ENCODE data around the gene CDKAL1. TPM values are rescaled to one million over a fixed set of nuclear protein-coding genes. Genes with fewer than 3 reads are reported as not detected.
A peak's percentile ranks its signal among the peaks of the same experiment; 100 is the strongest.

Gene CDKAL1
- total RNA-seq, 1 donor from 2014 or later = 39.6 TPM

DNA sequence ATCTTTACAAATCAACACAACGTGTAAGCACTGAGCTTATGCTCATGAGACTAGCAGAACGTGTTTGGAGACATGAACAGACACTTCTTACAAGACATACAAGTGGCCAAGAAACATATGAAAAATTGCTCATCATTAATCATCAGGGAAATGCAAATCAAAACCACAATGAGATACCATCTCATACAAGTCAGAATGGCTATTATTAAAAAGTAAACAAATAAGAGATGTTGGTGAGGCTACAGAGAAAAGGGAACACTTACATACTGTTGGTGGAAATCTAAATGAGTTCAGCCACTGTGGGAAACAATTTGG, 731.4 kb downstream of the CDKAL1 start:
- no peak overlapping the region for H3K27ac ChIP-seq
- no peak for DNase-seq (ENCODE audit: low spot score)
- Mint-ChIP-seq H3K9me3 (peaks cover 3% of the 10 kb centered on the region), H3K27ac (no peak overlapping the region), H3K27me3 (ENCODE audit: insufficient read depth, low read depth) (peaks cover 7% of the 10 kb centered on the region), H3K36me3 (no peaks in the 10 kb centered on the region), H3K4me3 (no peak overlapping the region), H3K4me1 (peaks cover 13% of the 10 kb centered on the region)
- peaks cover 1% of the 10 kb centered on the region for H3F3A ChIP-seq (ENCODE audit: low read depth)
- H3K9me3 ChIP-seq (ENCODE audit: low read depth) = no peaks in the 10 kb centered on the region
- TF ChIP-seq EZH2 (IDR thresholded peaks at IDR 0.05) (no peak), EZH2phosphoT487 (IDR thresholded peaks at IDR 0.05) (no peak), CTCF (IDR thresholded peaks at IDR 0.05) (no peak)
- no peak overlapping the region for H3K4me2 ChIP-seq
- no peak overlapping the region for H3K9ac ChIP-seq
- no peaks in the 10 kb centered on the region for H4K20me1 ChIP-seq (ENCODE audit: low read depth)
- peaks cover 5% of the 10 kb centered on the region for H3K4me1 ChIP-seq
- H3K27me3 ChIP-seq = no peaks in the 10 kb centered on the region
- H3K36me3 ChIP-seq = no peaks in the 10 kb centered on the region
- no peak overlapping the region for H2AFZ ChIP-seq (replicated peaks)
- no peaks in the 10 kb centered on the region for H3K79me2 ChIP-seq (ENCODE audit: low read depth)
- no peak overlapping the region for H3K4me3 ChIP-seq

GRCh38 chr6:21270636-21271201, 736.5 kb downstream of the CDKAL1 start:
- peaks cover 12% of the 10 kb centered on the region for H3F3A ChIP-seq (ENCODE audit: low read depth)
- Mint-ChIP-seq H3K4me1 (peaks cover 31% of the 10 kb centered on the region), H3K4me3 (peak overlapping the region; percentile 7), H3K9me3 (peaks cover 3% of the 10 kb centered on the region), H3K27me3 (ENCODE audit: insufficient read depth, low read depth) (peaks cover 12% of the 10 kb centered on the region), H3K27ac (peak overlapping the region; percentile 99), H3K36me3 (no peaks in the 10 kb centered on the region)
- H3K9me3 ChIP-seq (ENCODE audit: low read depth) = no peaks in the 10 kb centered on the region
- H3K27ac ChIP-seq = peak overlapping the region; percentile 33
- no peak for DNase-seq (ENCODE audit: low spot score)
- peak overlapping the region; percentile 35 for H3K4me2 ChIP-seq
- no peaks in the 10 kb centered on the region for H4K20me1 ChIP-seq (ENCODE audit: low read depth)
- H3K27me3 ChIP-seq = no peaks in the 10 kb centered on the region
- no peak for TF ChIP-seq CTCF (IDR thresholded peaks at IDR 0.05)
- no peaks in the 10 kb centered on the region for H3K36me3 ChIP-seq
- H3K4me1 ChIP-seq = peaks cover 20% of the 10 kb centered on the region
- H3K9ac ChIP-seq = no peak overlapping the region
- no peaks in the 10 kb centered on the region for H3K79me2 ChIP-seq (ENCODE audit: low read depth)
- no peak overlapping the region for H3K4me3 ChIP-seq
- H2AFZ ChIP-seq (replicated peaks) = peak overlapping the region; percentile 88

DNA sequence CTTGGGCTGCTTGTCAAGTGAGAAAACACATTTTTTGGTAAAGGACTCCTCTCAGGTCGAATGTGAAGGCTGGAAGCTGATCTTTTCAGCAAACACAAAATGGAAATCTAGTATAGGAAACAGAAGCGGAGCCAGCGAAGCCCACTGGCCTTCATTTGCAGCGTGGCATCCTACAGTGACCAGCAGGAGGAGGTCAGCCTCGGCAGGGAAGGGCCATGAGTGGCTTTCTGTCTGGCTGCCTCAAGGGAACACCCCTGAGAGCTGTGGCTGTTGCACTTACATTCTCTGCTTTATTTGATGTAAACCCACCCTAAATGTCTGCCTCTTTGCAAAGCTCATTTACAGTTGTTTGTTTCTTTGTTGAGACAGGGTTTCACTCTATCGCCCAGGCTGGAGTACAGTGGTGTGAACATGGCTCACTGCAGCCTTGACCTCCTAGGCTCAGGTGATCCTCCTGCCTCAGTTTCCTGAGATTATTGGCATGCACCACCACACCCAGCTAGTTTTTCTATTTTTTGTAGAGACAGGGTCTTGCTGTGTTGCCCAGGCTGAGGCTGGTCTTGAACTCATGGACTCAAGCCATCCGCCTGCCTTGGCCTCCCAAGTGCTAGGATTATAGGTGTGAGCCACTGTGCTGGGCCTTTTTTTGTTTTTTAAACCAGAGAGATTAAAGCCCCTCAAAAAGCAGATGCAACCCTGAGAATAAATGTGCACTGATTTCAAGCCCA, 737.3 kb downstream of the CDKAL1 start:
- TF ChIP-seq EZH2 (IDR thresholded peaks at IDR 0.05) (no peak), CTCF (IDR thresholded peaks at IDR 0.05) (peak; percentile 26), EZH2phosphoT487 (IDR thresholded peaks at IDR 0.05) (no peak)
- Histone ChIP-seq H3K9ac (no peak overlapping the region), H3K4me1 (peaks cover 20% of the 10 kb centered on the region), H3F3A (ENCODE audit: low read depth) (peaks cover 17% of the 10 kb centered on the region), H3K4me3 (no peak overlapping the region), H3K27ac (peak overlapping the region; percentile 33), H4K20me1 (ENCODE audit: low read depth) (no peaks in the 10 kb centered on the region), H3K9me3 (ENCODE audit: low read depth) (no peaks in the 10 kb centered on the region), H3K79me2 (ENCODE audit: low read depth) (no peaks in the 10 kb centered on the region), H3K4me2 (peak overlapping the region; percentile 35), H3K27me3 (no peaks in the 10 kb centered on the region), H3K36me3 (no peaks in the 10 kb centered on the region), H2AFZ (replicated peaks) (peak overlapping the region; percentile 88)
- Mint-ChIP-seq H3K27ac (peak overlapping the region; percentile 99), H3K9me3 (peaks cover 3% of the 10 kb centered on the region), H3K4me3 (no peak overlapping the region), H3K27me3 (ENCODE audit: insufficient read depth, low read depth) (peaks cover 12% of the 10 kb centered on the region), H3K4me1 (peaks cover 31% of the 10 kb centered on the region), H3K36me3 (no peaks in the 10 kb centered on the region)
- DNase-seq (ENCODE audit: low spot score) = no peak

Data from neural progenitor cell (in vitro differentiated cells).